C1 segment of cervical spinal cord (tissue), 14 donors: ENCODE results near the gene LSMEM2.
A peak's percentile ranks its signal among the peaks of the same experiment; 100 is the strongest.

Experiments used
- DNase-seq, 14 donors: peaks; one replicate each; lab custom pipeline; 2025; lab: John Stamatoyannopoulos, UW

LSMEM2 gene

GRCh38 chr3:50320853-50321335 is 42.0 kb downstream of the LSMEM2 start:
- peak in 12 of 14 donors; percentile 83 to 99 (median 92) for DNase-seq

DNA sequence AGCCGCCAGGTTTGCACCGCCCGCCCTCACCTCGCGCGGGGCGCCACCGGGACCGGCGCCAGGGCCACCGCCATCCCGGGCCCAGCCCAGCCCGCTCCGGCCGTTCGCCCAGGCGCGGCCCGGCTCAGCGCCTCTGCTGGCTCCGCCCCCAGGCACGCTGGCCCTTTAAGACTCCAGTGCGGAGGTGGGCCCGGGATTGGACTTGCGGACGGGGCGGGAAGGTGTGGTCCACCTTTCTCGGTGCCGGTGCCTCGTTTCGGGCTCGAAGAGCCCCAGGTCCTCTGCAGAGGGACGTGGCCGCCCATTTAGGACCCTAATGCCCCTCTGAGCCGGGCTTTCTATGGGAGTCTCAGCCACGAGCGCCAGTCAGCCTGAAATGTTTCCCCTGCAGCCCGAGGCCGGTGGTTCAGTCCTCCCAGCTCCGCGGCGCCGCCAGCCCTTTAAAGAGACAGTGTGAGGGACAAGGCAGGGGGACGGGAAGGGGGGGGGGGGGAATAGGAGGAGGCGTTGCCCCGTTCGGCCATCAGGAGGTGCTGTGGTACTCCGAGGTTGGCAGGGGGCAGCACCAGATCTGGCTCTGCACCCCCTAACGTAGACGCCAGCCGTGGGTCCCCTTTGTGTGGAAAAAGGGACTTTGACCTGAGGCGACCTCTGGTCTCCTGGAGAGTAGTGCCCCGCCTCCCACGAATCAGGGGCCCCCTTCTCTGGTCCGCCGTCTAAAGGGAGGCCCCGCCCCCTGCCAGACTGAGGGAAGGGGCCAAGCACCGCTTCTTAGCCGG is 42.6 kb downstream of the LSMEM2 start:
- peak; percentile 75 to 99 (median 92) for DNase-seq

- no peak for DNase-seq
Measured at GRCh38 chr3:50322115-50322385, 43.2 kb downstream of the LSMEM2 start.

DNA sequence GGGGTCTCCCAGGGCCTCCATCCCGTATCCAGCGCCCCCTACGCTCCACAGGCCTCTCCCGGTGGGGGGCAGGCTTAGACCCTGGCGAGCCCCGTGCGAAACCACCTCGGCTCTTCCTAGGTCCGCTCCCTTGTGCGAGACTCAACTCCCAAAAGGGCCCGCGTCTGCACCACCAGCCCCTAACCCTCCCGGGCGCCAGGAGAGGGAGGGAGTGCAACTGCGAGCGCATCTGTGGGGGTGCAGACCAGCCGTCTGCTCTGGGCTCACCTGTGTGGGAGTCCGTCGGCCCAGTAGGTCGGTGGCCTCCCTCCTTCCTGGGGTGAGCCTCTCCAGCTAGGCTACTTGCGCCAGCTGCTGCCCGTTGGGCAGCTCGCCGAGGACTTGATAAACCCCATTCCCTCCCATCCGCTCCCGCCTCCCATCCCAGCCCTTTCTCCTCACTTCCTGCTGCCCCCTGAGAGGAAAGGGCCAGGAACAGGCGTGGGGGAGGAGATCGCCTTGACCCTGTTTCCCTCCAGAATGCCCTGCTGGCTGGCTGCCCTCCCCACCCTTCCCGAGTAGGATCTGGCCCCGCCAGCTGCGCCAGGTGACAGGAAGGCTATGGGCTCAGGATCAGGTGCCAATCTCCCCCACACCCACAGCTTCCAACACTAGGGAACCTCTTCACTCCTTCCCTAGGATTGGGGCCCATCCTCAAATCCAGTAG is 43.7 kb downstream of the LSMEM2 start, which contains the start of gene HYAL2:
Gene HYAL2 (minus strand): TSS at position 360 of the 706 bp plus-strand sequence. CDS start 2,256 bp downstream, outside the sequence.
- no peak for DNase-seq

- peak in 1 of 14 donors; percentile 32 for DNase-seq
Measured at GRCh38 chr3:50323092-50323600, 44.3 kb downstream of the LSMEM2 start.

DNA sequence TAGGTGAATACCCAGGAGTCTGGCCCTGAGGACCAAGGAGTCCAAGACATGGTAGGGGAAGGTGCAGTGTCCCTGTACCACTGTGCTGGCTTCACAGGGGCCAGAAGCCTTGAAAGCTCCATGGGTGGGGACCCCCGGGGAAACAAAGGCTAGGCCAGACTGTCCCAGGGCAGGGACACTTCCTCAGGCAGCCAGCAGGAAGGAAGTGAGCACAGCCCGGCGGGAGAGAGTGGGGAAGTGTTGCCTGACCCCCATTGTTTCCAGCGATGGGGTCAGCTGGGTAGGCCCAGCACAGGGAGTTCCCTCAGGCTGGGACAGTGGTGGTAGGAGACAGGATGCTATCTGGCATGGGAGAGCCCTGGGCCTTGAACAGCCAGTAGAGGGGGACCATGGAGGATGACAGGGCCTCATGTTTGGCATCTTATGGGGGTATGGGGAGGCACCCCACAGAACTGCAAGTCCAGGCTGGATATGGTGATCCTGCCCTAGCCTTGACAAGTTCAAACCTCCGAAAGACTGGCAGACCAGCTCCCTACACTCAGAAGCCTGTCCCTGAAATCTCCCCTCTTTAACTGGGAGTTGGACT is 44.8 kb downstream of the LSMEM2 start:
- no peak for DNase-seq

DNA sequence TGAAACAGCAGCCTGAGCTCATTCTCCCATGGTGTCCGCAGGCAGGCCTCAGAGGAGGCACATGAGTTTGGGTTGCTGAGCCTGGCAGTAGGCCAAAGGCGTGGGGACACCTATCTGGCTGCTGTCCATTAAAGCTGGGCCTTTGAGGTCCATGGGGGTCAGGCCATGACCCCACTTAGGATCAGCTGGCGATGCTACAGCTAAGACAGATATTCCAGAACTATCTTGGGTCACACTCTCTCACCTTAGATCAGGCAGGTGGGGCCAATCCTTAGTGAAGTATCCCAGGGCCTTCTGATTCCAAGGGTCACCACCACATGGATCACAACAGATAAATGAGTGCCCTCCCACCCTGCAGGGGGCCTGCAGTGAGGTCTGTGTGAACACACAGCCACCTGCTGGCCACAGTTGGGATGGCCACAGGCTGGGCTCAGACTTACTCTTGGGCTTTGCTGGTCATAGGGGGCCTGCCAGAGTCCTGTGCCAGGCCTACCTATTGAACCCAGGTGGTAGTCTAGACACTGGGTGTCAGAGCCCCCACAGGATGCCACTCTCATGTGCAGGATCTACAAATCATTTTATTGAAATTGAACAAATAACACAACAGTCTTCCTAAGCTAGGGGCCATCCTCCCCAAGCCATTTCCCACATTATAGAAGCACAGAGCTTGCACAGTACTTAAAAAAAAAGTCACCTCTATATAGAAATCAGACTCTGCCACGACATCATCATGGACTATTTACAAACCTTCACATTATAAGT is 45.6 kb downstream of the LSMEM2 start:
- peak in 8 of 14 donors; percentile 22 to 60 (median 40) for DNase-seq

GRCh38 chr3:50325113-50325480 is 46.2 kb downstream of the LSMEM2 start:
- no peak for DNase-seq

- DNase-seq, result no peak
Measured at GRCh38 chr3:50325497-50326181, 46.8 kb downstream of the LSMEM2 start.

GRCh38 chr3:50326182-50326541 is 47.3 kb downstream of the LSMEM2 start:
- DNase-seq, result no peak

- DNase-seq, result no peak
Measured at GRCh38 chr3:50327129-50327528, 48.2 kb downstream of the LSMEM2 start.

DNA sequence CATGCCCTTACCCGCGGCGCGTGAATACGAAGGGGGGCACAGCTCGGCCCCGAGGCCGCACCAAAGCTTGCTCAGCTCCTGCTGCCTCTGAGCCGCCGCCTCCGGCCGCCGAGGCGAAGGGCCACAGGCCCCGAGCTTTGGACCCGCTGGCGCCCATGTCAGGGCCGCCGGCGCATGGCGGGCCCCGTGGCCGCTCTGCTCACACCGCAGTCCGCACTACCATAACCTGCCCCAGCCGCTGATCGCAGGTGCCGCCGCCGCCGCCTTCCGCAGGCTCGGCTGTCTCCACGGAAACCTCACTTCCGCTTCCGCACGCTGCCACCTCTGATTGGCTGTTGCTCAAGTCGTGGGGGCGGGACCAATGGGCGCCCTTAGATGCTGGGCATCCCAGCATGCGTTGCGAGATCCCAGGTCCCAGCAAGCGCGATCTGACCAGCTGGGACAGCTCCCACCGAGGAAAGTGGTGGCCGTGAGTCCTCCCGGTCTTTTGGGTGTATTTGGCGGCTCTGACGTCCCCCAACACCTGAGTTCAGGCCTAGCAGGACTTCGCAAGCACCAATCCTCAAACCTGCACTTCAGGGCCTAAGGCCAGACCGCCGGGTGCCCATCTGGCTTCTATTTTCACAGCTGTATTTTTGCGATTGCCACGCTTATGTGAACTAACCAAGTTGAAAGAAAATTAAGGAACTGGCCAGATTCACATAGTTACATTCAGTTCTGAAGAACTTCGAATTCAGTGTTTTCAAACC is 49.2 kb downstream of the LSMEM2 start, which contains the start of gene TUSC2:
Gene TUSC2 (minus strand): TSS at position 281 of the 749 bp plus-strand sequence. CDS start 124 bp downstream, at position 157.
- peak; percentile 52 to 95 (median 92) for DNase-seq

GRCh38 chr3:50330330-50330729 is 51.4 kb downstream of the LSMEM2 start:
- no peak for DNase-seq

- DNase-seq, result no peak
Measured at GRCh38 chr3:50331364-50331907, 52.5 kb downstream of the LSMEM2 start.

DNA sequence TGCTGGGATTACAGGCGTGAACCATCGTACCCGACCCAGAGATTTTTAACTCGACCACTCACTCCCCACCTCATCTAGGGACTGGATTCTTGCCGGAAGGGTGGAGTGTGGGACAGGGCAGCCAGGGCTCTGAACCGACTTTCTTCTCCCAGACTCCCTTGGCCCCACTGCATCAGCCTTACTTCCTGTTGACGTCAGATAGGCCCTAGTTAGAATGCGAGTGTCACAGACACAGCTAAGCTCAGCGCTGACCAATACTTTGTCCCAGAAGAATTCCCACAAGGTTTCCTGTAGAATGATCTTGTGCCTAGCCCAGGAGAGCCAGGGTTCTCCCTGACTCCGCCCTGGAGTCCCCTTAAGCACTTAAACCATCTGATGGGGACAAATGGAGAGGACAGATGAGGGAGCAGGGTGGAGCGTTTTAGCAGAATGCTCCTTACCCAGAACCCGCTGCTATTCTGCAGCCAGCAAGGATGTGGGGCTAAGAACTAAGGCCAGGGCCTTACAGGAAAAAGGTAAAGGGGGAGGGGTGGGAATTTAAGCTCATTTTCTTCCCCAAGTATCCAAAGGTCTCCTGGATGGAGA is 54.9 kb downstream of the LSMEM2 start:
- no peak for DNase-seq

DNA sequence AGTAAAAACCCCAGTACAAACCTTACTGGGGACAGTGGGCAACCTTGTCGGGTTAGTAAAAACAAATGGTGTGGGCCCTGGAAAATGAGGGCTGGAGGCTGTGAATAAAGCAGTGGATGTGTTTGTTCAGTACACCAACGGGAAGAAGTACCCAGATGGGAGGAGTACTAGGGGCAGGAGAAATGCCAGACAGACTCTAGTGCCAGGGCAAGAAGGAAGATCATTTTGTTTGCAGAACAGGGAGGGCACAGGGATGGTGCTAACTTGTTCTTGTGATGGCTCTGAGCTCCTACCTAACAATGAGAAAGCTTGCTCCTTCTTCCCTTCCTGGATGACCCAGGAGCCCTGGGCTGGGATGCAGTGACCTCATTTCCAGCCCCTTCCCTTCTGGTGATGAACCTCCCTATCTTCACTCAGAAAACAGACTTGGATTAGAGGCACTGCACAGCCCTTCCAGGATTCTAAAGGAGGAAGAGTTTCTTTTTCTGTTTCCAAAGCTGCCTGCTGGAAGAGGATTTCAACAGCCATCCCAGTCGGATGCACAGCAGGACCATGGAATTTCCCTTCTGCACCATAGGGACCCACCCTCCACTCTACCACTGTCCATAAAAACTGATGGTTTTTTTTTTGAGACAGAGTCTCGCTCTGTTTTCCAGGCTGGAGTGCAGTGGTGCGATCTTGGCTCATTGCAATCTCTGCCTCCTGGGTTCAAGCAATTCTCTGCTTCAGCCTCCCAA is 55.6 kb downstream of the LSMEM2 start:
- no peak for DNase-seq

GRCh38 chr3:50336452-50337174 is 57.7 kb downstream of the LSMEM2 start:
- peak in 3 of 14 donors; percentile 52 to 53 (median 53) for DNase-seq
